GM12801 (cell line): ENCODE measurements around the gene NR3C2.

Source experiments
- TF ChIP-seq, protein P1 (sequence below): IDR thresholded peaks from one replicate; pipeline ENCODE4 v1.5.1; 2011; ENCODE audit warnings: control low read depth; ENCODE audit not compliant: insufficient read length; ENCODE audit errors: extremely low read depth

The NR3C2 gene

DNA sequence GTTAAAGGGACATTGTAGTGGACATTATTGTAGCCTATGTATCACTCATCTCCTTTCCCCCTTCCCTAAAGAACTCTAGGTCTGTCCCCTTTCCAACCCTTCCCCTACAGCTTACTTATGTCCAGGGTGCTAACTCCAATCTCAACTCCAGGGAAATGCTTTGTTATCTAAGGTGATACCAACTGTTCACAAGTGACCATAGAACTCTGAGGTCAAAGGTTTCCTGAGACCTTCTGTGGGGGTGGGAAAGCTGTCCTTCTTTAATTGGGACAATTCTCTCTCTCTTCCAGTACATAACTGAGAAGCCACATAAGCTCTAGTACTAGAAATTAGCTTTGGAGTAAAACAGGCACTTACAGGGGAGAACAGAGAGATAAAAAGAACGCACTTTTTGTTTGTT is 212.4 kb downstream of the NR3C2 start:
- TF ChIP-seq, protein P1, sequence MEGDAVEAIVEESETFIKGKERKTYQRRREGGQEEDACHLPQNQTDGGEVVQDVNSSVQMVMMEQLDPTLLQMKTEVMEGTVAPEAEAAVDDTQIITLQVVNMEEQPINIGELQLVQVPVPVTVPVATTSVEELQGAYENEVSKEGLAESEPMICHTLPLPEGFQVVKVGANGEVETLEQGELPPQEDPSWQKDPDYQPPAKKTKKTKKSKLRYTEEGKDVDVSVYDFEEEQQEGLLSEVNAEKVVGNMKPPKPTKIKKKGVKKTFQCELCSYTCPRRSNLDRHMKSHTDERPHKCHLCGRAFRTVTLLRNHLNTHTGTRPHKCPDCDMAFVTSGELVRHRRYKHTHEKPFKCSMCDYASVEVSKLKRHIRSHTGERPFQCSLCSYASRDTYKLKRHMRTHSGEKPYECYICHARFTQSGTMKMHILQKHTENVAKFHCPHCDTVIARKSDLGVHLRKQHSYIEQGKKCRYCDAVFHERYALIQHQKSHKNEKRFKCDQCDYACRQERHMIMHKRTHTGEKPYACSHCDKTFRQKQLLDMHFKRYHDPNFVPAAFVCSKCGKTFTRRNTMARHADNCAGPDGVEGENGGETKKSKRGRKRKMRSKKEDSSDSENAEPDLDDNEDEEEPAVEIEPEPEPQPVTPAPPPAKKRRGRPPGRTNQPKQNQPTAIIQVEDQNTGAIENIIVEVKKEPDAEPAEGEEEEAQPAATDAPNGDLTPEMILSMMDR: no peak

GRCh38 chr4:148229028-148229427 is 213.2 kb downstream of the NR3C2 start:
- TF ChIP-seq, protein P1: no peak

DNA sequence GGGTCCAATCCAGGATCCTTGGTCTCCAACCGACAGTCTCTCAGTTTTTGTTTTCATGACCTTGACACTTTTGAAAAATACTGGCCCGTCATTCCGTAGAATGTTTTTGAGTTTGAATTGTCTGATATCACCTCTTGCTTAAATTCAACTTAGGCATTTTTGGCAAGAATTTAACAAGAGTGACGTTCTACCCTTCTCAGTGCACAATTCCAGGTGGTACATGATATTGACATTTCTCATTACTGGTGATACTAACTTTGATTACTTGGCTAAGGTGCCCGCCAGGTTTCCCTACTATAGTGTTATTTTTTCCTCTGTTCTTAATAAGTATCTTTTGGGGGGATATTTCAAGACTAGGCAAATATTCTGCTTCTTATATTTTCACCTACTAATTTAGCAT is 215.1 kb downstream of the NR3C2 start:
- TF ChIP-seq, protein P1: no peak

- TF ChIP-seq, protein P1: no peak
Measured at GRCh38 chr4:148226341-148226740, 215.9 kb downstream of the NR3C2 start.

DNA sequence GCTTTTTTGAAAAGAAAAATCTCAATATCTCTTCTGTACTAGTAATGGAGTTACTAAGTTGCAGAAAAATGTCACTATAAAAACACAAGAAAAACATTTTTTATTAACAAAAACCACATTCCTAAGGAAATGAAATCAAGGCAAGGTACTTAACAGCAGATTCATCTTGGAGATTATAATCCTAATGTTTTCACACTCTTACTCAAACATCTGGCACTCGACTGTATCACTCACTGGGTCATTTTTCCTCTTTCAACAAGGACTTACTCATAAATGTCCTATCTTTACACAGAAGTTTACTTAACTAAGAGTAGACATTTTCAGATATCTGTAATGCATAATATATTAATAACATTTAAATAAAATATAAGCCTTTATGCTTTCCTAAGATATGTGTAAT is 216.6 kb downstream of the NR3C2 start:
- TF ChIP-seq, protein P1: no peak

DNA sequence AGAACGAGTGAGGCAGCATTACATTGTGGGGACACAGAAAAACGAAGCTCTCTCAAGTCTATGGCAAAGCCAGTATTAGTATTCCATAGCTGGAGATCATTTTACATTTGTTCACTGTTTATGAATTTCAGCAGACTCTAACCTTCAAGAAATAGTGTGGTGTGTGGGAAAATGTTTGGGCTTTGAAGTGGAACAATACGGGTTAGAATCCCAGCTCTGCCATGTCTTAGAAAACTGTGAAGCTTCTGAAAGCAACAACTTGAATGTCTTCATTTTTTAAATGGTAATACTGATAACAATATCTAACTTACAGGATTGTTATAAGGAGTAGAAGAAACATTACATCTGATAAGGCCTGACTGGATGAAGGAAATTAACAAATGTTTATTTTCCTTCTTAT is 217.7 kb downstream of the NR3C2 start:
- TF ChIP-seq, protein P1: no peak

DNA sequence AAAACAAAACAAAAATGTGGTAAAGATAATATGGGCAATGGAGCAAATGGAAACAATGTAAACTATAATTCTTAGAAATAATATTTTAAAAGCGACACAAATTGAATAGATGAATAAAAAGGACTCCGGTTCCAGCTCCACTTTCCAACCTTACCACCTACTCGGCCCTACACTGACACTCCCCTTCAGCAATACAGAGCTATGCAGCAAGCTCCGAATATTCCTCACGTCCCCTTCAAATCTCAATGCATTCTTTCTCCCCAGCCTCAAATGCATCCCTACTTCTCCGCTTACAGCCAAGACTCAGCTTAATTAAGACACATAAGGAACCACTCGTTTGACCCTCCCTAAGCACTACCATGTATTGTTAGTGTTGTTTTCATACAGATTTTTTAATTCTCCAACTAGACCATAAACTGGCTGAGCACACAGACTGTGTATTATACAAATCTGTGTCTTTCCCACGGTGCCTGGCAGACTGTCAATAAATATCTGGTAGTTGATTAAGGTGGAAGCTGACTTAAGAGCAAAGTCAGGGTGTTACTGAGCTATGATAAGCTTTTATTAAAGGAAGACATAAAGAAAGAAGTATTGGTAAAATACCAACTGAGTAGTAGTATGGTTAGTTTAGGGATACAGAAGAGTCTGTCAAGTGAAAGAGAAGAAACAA is 219.1 kb downstream of the NR3C2 start:
- TF ChIP-seq, protein P1: no peak
